A673 (cell line): ENCODE data around the gene USP27X.

Source experiments
- EZH2 ChIP-seq: fragments of 200-600 bp; sonication (generic); IDR thresholded peaks from 2 replicates; pipeline ENCODE4 v1.6.1; 2017; ENCODE audit warnings: borderline replicate concordance, low read depth, mild to moderate bottlenecking, mixed read lengths, antibody characterized with exemption, low read length; ENCODE audit not compliant: poor library complexity, severe bottlenecking
- TF ChIP-seq, protein P1 (sequence below): fragments of 300-800, 200-600 bp; sonication (generic); conservative IDR thresholded peaks from 2 replicates; pipeline ENCODE4 v1.5.1; 2017; ENCODE audit warnings: low read depth, mild to moderate bottlenecking, antibody characterized with exemption, low read length, moderate library complexity, mixed read lengths

DNA sequence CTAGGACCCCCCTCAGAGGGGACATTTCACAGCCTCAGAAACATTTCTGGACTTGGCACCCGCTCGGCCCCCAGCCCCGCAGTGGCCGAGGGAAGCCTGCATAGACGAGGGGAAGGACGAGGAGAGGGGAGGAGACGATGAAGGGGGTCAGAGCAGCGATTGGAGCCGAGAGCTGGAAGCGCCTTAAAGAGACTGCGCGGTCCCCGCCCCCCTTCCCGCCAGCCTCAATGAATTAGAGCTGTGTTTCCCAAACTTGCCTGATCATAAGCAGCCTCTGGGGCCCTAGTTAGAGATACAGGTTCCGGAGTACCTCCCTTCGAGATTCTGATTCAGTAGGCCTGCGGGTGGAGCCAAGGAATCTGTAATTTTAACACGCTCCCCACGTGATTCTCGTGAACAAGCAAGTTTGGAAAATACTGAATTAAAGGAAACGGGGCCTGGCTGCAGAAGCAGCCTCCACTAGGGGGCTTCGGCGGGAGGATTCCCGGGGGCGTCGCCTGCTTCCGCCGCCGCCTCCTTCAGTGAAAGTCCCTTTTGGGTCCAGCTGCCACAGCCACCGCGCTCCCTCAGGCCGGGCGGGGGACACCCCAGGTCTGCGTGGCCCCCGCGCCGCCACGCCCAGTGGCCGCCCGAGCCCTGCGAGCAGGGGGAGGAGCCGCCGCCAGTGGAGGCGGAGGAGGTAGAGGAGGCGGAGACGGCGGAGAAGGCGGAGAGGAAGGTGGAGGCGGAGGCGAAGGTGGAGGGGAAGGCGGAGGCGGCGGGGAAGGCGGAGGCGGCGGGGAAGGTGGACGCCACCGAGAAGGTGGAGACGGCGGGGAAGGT, at the start of gene USP27X:
- TF ChIP-seq, protein P1, sequence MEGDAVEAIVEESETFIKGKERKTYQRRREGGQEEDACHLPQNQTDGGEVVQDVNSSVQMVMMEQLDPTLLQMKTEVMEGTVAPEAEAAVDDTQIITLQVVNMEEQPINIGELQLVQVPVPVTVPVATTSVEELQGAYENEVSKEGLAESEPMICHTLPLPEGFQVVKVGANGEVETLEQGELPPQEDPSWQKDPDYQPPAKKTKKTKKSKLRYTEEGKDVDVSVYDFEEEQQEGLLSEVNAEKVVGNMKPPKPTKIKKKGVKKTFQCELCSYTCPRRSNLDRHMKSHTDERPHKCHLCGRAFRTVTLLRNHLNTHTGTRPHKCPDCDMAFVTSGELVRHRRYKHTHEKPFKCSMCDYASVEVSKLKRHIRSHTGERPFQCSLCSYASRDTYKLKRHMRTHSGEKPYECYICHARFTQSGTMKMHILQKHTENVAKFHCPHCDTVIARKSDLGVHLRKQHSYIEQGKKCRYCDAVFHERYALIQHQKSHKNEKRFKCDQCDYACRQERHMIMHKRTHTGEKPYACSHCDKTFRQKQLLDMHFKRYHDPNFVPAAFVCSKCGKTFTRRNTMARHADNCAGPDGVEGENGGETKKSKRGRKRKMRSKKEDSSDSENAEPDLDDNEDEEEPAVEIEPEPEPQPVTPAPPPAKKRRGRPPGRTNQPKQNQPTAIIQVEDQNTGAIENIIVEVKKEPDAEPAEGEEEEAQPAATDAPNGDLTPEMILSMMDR = peak; percentile 62
- no peak for TF ChIP-seq EZH2
